CD4-positive, alpha-beta T cell treated with Interleukin-15 for 1 hour (primary cell): ENCODE data around the gene CPNE5.
"Not testable (repeated sequence)": the region's sequence is repeated elsewhere in the genome, so short reads cannot be mapped to it uniquely, and the experiment has no call there.

Experiments
- DNase-seq: peaks from one replicate; pipeline ENCODE4 v3.0.0-alpha.2; 2020

CPNE5 gene

GRCh38 chr6:36813047-36813446 lies 26.2 kb downstream of the CPNE5 start:
- DNase-seq = not testable (repeated sequence)

GRCh38 chr6:36809941-36810803 lies 29.1 kb downstream of the CPNE5 start:
- DNase-seq = no peak

- DNase-seq = no peak
Observed at GRCh38 chr6:36809156-36809555, 30.1 kb downstream of the CPNE5 start.

- DNase-seq = no peak
Observed at GRCh38 chr6:36808634-36809033, 30.6 kb downstream of the CPNE5 start.

- no peak for DNase-seq
Observed at GRCh38 chr6:36807750-36808149, 31.5 kb downstream of the CPNE5 start.

- no peak for DNase-seq
Observed at GRCh38 chr6:36807143-36807542, 32.1 kb downstream of the CPNE5 start.

GRCh38 chr6:36805917-36806316 lies 33.3 kb downstream of the CPNE5 start:
- DNase-seq = no peak

GRCh38 chr6:36805096-36805797 lies 34.0 kb downstream of the CPNE5 start:
- no peak for DNase-seq

- no peak for DNase-seq
Observed at GRCh38 chr6:36804563-36804962, 34.7 kb downstream of the CPNE5 start.

- no peak for DNase-seq
Observed at GRCh38 chr6:36803908-36804307, 35.3 kb downstream of the CPNE5 start.

- no peak for DNase-seq
Observed at GRCh38 chr6:36803482-36803881, 35.8 kb downstream of the CPNE5 start.

- DNase-seq = no peak
Observed at GRCh38 chr6:36800223-36801076, 38.8 kb downstream of the CPNE5 start.

- DNase-seq = no peak
Observed at GRCh38 chr6:36798852-36799251, 40.4 kb downstream of the CPNE5 start.

- no peak for DNase-seq
Observed at GRCh38 chr6:36797653-36798052, 41.6 kb downstream of the CPNE5 start.

GRCh38 chr6:36797055-36797454 lies 42.2 kb downstream of the CPNE5 start:
- no peak for DNase-seq

GRCh38 chr6:36794713-36795065 lies 44.6 kb downstream of the CPNE5 start:
- no peak for DNase-seq

- DNase-seq = no peak
Observed at GRCh38 chr6:36793913-36794712, 45.1 kb downstream of the CPNE5 start.

GRCh38 chr6:36793296-36793912 lies 45.8 kb downstream of the CPNE5 start:
- DNase-seq = no peak

GRCh38 chr6:36791521-36792135 lies 47.6 kb downstream of the CPNE5 start:
- DNase-seq = no peak

GRCh38 chr6:36791085-36791484 lies 48.2 kb downstream of the CPNE5 start:
- DNase-seq = no peak

GRCh38 chr6:36788768-36789167 lies 50.5 kb downstream of the CPNE5 start:
- DNase-seq = no peak

- no peak for DNase-seq
Observed at GRCh38 chr6:36788186-36788585, 51.1 kb downstream of the CPNE5 start.
